GM19193 (cell line): Measurements from ENCODE around the gene HMGN3.

Experiments
- POLR2A ChIP-seq: IDR thresholded peaks from 4 replicates; pipeline ENCODE4 v1.6.1; 2011; ENCODE audit not compliant: insufficient read depth, insufficient read length; ENCODE audit errors: extremely low read depth

Gene HMGN3

GRCh38 chr6:79239536-79240168 is 5.2 kb upstream of the HMGN3 start:
- no peak for TF ChIP-seq POLR2A

GRCh38 chr6:79238919-79239318 is 4.4 kb upstream of the HMGN3 start:
- TF ChIP-seq POLR2A = no peak

GRCh38 chr6:79236711-79237110 is 2.2 kb upstream of the HMGN3 start:
- TF ChIP-seq POLR2A = no peak

DNA sequence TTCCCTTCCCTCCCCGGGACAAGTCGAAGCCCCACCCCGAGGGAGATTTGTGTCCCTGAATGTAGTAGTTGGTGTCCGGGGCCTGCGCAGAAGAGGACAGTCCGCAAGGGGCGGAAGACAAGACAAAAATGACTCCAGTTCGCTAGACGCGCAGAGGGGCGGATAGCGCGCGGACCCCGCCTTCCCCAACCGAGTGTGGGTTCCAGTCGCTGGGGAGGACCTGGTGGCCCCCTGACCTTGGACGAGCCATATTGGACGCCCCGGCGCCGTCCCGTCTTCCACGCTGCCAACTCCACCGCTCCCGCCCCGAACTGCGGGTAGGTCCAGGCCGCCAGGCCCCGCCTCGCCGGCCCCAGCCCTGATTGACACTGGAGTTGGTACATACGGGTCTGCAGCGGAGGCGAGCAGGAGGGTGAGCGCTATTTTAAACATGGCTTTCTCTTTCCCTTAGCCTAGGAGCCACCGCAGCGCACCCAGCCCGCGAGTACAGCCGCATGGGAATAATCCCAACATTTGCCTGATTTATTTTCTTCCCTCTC is 802 bp downstream of the HMGN3 start:
- TF ChIP-seq POLR2A = peak; percentile 68

DNA sequence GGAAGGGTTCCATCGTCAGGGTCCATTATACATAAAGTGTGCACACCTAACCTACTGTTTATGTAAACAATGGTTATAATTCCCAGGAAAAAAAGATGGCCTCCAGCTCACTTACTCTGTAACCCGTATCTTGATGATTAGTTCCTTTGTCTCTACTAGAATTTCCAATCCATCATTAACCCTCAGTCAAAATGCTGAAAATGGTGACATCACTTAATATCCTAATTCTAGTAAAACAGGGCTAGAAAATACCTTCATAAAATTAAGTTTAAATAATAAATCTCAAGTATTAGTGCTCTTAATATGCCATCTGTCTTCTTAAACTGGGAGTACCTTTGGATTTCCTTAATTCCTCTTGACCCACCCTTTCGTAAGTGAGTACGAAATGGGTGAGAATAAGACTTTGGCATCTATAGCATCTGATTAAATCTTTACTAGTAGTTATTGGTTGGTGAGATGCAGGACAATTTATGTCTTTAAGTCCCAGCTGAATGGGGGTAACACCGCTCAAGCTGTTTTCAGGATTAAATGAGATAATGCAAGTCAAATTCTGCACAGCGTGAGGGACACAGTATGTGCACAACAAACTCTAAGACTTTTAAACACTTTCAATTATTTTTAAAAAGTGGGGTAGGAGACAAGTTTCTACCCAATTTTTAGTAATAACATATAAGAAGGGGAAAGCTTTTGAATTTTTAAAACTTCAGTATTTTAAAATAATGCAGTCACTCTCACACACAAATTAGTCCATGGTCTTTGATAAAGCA is 1.6 kb downstream of the HMGN3 start:
- no peak for TF ChIP-seq POLR2A

- TF ChIP-seq POLR2A = no peak
These were observed 2.8 kb downstream of the HMGN3 start for GRCh38 chr6:79231666-79232065.

- no peak for TF ChIP-seq POLR2A
These were observed 3.4 kb downstream of the HMGN3 start for GRCh38 chr6:79231101-79231500.

- TF ChIP-seq POLR2A = no peak
These were observed 4.3 kb downstream of the HMGN3 start for GRCh38 chr6:79230149-79230548.

GRCh38 chr6:79227445-79227844 is 7.0 kb downstream of the HMGN3 start:
- TF ChIP-seq POLR2A = no peak

DNA sequence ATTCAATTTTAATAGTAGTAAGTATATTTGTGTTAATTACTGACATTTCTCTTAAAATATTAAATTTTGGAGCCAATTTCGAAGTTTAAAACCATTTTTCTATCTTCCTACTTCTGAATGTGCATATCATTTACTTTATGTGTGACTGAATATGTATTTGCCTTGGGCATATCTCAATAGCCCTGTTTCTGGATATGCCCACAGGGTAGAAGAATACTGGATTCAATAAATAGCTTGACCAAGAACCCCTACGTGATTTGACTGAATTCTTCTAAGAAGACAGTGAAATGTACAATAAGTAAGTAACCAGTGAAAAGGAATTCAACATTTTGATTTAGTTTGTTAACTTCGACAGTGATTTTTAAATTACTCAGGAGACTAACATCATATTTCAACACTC is 7.8 kb downstream of the HMGN3 start:
- TF ChIP-seq POLR2A = no peak

GRCh38 chr6:79225717-79226599 is 8.5 kb downstream of the HMGN3 start:
- TF ChIP-seq POLR2A = no peak

- no peak for TF ChIP-seq POLR2A
These were observed 10.7 kb downstream of the HMGN3 start for GRCh38 chr6:79223611-79224404.

GRCh38 chr6:79215213-79215824 is 19.2 kb downstream of the HMGN3 start:
- no peak for TF ChIP-seq POLR2A

GRCh38 chr6:79212859-79213258 is 21.6 kb downstream of the HMGN3 start:
- no peak for TF ChIP-seq POLR2A

DNA sequence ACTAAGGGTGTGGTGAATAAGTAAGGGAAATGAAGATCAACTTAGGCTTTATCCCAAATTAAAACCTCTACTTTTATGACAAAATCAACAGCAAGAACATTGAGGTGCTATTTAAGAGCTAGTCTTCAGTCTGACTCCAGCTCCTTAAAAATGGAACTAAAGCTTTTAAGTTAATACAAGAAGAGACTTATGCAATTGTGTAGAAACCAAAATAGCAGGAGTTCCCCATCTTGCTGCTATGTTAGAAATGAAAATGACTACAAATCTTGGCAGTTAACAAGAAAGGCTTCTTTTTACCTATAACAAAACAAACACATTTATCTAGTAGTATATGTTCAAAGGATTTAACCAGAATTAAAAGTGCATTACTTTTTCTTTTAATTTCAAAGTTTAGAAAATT is 25.7 kb downstream of the HMGN3 start:
- TF ChIP-seq POLR2A = no peak

DNA sequence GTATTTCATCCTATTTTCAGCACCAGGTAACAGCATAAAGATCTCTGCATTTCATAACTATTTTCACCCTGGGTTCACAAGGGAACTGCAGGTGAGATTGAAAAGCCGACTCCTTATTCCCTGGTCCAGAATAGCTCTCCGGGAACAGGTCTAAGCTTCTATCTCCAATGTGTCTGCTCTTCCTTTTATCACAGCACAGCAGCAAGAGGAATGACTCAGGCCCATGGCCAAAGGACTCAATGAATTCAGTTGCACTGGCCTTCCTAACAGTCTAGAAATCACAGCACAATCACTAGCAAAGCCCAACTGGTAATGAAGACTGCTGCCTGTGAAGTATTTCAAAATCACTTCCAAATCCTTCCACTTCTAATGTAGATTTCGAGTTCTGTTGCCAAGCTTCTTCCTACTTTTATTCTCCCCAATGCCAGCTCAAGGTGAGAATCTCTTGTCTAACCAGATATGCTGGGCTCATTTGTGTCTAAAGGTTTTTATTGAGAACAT is 30.7 kb downstream of the HMGN3 start:
- no peak for TF ChIP-seq POLR2A
